Melanocyte of skin (primary cell): ENCODE results near the gene PROK1. TPM values are rescaled to one million over a fixed set of nuclear protein-coding genes. Genes with fewer than 3 reads are reported as not detected.

Source experiments
- total RNA-seq, 2 donors: library from RNA; depleted of rRNA; stranded (reverse); fragments of >200 nt; gene quantifications; 2 replicates each; pipeline ENCODE4 v1.2.3, GENCODE V29; 2012

Gene PROK1
- total RNA-seq = not detected

GRCh38 chr1:110450929-110451328 lies at the start of gene PROK1:
TSS of gene PROK1 (plus strand) at chr1:110451149. CDS start at chr1:110451217, 68 bp downstream.

GRCh38 chr1:110407260-110408210 lies 43.4 kb upstream of the PROK1 start, which contains the start of gene LAMTOR5:
TSS of gene LAMTOR5 (minus strand) at chr1:110407694. CDS start at chr1:110407620, 74 bp downstream.

Other genes with a start within 250 kb of the PROK1 start
- gene KCNC4, start 240.8 kb upstream of the PROK1 start, total RNA-seq = 1 to 10 TPM in 1 of 2 donors, under 1 TPM in 1; 1.00 to 1.0 TPM
- 10 to 100 TPM; 32.3 to 41.6 TPM for gene RBM15, start 111.8 kb upstream of the PROK1 start, total RNA-seq
- 10 to 100 TPM; 26.0 to 34.1 TPM for gene SLC16A4, start 60.1 kb upstream of the PROK1 start, total RNA-seq
- 10 to 100 TPM; 69.2 to 89.6 TPM for gene LAMTOR5, start 43.5 kb upstream of the PROK1 start, total RNA-seq
- gene KCNA10, start 68.0 kb downstream of the PROK1 start, total RNA-seq = not detected
- gene KCNA2, start 155.2 kb downstream of the PROK1 start, total RNA-seq = under 1 TPM; 0.33 to 0.69 TPM
- gene KCNA3, start 223.8 kb downstream of the PROK1 start, total RNA-seq = not detected